HG02943 (cell line): ENCODE measurements around the gene RAMACL.

Experiments used
- ATAC-seq: cut with Tn5 transposase; IDR thresholded peaks from one replicate; pipeline ENCODE4 v1.9.1; 2021; ENCODE audit warnings: mild to moderate bottlenecking, low read depth, moderate library complexity; ENCODE audit not compliant: unreplicated experiment

The RAMACL gene

DNA sequence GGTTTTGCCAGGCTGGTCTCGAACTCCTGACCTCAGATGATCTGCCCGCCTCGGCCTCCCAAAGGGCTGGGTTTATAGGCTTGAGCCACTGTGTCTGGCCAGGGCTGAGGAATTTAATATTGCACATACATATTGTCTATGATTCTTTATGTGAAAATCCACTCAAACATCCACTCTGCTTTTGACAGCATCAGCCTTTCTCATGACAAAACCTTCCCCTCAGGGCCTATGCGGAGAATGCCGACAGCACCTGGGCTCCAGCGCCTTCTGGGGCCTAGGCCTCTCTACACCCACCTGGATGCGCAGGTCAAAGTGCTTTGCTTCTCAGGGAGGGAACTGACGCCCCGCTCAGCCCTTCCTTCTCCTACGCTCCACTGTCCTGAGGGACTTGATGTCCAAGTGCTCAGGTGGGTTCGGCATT lies 5.4 kb downstream of the RAMACL start:
- ATAC-seq: no peak

GRCh38 chr6:166580076-166581050 lies 6.1 kb downstream of the RAMACL start:
- ATAC-seq: no peak

- no peak for ATAC-seq
Measured at GRCh38 chr6:166579237-166579850, 7.1 kb downstream of the RAMACL start.

DNA sequence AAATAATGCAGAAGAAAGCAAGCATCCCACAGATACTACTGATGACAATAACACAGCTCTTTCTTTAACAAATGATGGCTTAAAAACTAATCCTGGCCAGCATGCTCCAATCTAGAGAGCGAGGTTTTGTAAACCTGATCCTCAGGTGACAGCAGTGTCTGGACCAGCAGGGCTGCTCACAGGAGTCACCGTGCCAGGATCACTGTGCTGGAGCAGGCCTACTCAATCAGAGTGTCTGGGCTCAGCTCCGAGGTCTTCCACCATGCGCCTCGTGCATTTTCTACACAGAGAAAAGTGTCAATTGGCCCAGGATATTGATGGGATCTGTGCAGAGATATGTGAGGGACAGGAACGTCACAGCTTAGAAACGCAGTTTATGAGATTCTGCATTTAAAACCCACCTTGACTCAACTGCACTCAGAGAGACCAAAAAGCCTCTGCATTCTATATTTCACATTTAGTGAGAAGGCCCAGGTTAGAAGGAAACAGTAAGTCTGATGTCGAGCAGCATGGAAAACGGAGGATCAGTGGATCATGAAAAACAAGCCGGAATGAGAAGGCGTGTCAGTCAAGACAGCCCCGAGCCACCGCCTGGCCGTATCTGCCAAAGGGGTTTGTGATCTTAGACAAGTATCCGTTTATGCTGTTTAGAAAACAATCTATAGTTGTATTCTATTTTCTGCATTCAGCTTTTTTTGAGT lies 7.8 kb downstream of the RAMACL start:
- no peak for ATAC-seq

GRCh38 chr6:166575205-166575604 lies 11.3 kb downstream of the RAMACL start:
- ATAC-seq: no peak

GRCh38 chr6:166573511-166574216 lies 12.8 kb downstream of the RAMACL start:
- ATAC-seq: no peak

GRCh38 chr6:166572370-166573261 lies 13.9 kb downstream of the RAMACL start:
- ATAC-seq: no peak

DNA sequence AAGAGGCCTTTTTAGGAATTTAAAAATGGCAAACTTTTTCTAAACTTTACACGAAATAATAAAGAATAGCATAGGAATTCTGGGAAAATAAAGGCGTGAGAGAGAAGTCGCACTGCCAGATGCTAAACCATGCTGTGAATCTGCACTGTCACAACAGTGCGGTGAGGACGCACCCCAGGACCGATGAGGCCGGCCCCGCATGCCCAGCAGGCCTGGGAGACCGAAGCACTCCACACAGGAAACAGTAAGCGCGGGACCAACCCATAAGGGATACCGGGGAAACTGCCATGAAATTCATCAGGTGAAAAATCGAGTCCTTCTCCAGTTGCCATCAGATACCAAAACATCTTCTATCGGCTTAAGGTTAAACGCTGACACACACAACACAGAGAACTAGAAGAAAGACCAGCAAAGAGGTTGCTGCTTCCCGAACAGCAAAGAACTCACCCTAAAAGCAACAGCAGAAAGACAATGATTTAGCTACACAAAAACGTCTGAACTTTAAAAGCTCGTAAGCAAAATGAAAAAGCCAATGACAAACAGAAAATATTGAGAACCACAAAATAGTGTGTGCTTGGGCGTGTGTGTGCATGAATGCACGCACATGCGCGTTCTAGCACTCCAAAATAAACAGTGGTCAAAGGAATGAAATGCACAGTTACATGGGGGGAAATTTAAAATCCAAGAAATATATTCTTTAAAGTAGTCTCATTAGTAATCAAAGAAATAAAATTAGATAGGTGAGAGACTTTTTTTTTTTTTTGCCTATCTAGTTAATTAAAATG lies 15.4 kb downstream of the RAMACL start:
- no peak for ATAC-seq

DNA sequence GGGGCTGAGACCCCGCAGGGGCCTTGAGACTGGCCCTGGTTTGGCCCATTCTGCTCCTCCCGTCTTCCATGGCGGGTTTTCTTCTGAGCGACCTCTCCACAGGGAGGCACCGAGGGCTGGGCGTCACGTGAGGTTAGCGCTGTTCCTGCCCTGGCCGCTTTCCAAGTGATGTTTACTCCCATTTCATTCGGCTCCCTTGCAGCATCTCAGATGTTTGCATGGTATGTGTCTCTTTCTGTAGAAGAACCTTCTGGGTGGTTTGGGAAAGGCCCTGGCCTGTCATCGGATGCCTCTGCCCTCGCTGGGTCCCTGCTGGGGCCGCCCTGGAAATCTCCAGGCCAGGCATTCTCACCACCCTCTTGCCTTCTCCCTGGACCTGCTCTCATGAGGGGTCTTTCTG lies 17.3 kb downstream of the RAMACL start:
- no peak for ATAC-seq

DNA sequence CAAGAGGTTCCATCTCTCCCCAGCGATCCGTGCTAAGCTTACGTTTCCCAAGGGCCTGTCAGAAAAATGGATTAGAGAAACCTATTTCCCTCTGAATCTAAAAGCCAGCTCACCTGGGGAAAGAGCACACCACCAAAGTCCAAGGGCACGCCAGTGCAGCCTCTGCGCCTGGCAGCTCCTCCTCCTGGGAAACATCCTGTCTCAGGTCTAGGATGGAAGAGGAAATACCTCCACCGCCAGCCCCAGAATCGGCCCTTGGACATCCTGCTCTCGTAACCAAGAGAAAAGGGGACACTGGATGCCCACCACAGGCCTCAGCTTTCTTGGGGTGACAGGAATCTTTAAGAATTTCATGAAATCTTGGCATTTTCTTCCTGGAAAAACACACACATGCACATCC lies 18.7 kb downstream of the RAMACL start:
- no peak for ATAC-seq

GRCh38 chr6:166567107-166567506 lies 19.4 kb downstream of the RAMACL start:
- no peak for ATAC-seq

DNA sequence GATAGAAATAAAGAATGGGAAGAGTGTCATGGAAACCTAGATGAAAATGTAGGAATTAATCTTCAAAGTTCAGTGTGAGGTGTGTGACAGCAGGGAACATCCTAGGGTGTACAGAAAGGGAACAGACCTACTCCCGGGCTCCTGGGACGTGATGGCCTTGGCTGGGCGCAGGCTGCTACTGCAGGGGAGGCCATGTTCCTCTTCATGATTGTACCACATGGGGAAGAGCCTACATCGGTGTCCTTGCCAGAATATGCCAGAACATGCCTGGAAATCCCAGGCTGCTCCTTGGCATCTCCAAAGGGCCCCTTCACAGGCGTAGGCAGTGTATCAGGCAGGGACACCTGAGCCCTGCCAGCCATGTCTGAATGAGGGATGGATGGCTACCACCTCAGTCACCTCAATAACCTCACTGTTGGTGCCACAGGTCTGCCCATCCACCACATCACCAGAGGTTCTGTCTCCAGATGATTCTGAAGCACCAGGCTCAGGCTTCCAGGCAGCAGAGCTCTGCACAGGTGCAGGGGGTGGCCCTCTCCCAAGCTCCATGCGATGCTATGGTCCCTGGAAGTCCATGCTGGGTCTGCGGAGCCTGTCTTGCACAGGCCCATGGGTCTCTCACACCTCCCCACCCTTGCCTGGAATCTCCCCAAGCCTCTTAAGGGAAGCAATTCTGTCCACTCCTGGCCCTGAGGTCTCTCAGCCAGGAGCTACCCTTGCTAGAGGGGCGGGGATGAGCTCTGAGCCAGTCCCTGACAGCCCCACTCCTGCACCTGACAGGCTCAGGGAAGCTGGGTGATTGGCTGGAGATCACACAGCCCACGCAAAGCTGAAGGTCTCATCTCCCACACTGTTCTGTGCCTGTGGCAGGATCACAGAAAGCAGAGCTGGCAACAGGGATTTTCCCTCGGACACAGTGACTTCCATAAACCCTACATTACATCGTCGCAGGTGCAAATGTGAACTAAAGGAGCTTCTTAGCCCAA lies 20.2 kb downstream of the RAMACL start:
- ATAC-seq: no peak

DNA sequence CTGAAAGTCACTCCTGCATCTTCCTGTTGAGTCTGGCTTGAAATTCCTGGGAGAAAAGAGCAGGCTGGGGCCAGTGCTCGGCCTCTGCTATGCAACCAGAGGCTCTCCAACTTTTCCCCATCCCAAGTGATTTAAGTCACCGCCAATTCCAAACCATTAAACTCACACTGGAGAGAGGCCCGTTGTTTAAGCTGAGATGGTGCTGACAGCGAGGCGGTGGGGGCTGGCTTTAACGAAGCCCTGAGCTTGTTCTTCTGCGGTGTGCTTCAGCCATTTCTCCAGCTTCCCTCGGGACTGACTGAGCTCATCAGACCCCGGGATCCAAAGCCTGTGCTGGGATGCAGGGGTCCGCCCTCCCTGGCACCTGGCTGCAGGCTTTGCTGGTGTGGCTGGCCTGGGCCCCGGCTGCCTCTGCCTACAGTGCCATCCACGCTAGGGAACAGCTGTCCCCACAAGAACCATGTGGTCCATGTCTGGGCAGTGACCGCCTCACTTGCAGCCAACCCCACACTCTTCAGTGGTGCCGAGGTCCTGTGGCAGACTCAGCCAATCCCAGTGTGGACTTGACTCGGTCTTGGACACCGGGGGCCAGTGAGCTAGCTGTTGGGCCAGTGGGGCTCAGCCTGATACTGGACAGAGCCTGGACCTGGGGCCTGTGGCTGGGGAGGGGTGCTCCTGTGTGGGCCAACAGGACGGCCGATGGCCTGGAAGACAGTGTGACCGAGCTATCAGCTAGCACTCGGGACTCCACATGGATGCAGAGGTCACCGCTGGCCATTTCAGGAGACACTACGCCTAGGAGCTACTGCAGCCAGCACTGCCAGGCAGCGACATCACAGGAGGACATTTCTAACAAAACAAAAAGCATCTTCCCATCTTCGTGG lies 21.2 kb downstream of the RAMACL start:
- ATAC-seq: no peak

DNA sequence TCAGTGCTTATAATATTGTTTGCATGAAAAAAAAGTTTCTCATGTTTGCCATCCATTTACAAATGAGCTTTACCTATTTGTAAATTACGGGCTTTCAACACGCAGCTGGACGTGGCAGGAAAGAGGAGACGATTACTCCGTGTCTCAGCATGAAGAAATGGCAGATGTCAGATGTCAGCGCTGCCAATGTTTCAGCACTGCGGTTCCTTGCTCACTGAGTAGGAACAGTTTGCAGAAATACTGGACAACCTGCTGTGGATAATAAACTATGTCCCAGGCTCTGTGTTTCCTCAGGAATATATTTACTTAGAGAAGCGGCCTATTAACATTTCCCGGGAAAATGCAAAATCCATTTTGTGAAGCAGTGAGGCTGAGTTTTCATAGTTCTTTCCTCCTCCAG lies 22.7 kb downstream of the RAMACL start:
- ATAC-seq: no peak

GRCh38 chr6:166563200-166563599 lies 23.3 kb downstream of the RAMACL start:
- no peak for ATAC-seq

DNA sequence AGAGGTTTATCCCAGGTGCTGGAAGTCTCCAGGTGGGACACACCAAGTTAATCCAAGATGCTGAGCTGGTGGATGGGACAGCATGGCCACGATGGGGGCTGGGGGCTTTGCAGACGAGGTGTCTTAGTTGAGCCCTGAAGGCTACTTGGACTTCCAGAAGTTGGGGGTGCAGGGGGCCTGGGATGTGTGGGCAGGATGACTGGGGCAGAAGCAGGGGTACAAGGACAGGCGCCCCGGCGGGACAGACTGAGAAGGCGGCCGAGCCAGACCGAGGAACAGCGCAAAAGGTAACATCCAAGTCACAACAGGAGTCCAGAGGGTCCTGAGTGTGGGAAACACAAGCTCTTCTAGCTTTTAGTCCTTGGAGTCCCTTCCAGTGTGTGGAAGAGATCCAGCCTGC lies 23.8 kb downstream of the RAMACL start:
- no peak for ATAC-seq
